ENCODE data around the gene ATF6.

Gene ATF6

GRCh38 chr1:161905269-161905884 lies 139.3 kb downstream of the ATF6 start:
- no peak for DNase-seq

GRCh38 chr1:161907265-161907664 lies 141.1 kb downstream of the ATF6 start:
- no peak for DNase-seq

GRCh38 chr1:161908264-161908663 lies 142.1 kb downstream of the ATF6 start:
- no peak for DNase-seq

DNA sequence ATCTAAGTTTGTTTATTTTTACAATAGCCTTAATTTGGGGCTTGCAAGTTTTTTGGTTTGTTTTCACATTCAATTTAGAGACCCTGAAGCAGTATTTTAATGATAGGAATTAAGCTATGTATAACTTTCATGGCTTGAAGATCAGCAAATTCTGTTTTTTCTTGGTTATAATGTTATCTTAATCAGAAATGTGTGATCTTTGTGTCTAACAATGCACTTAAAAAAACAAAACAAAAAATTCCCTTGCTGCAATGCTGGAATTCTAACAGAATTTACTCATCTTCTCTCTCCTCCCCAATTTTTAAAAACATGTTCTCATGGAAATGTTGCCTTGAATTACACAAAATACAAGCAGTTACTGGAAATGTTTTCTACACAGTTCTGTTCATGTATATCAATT lies 144.5 kb downstream of the ATF6 start:
- no peak for DNase-seq

GRCh38 chr1:161913482-161914140 lies 147.5 kb downstream of the ATF6 start:
- DNase-seq = no peak

GRCh38 chr1:161914595-161914994 lies 148.5 kb downstream of the ATF6 start:
- no peak for DNase-seq

GRCh38 chr1:161915051-161915503 lies 149.0 kb downstream of the ATF6 start:
- no peak for DNase-seq

- DNase-seq = no peak
Measured at GRCh38 chr1:161915978-161916377, 149.9 kb downstream of the ATF6 start.

DNA sequence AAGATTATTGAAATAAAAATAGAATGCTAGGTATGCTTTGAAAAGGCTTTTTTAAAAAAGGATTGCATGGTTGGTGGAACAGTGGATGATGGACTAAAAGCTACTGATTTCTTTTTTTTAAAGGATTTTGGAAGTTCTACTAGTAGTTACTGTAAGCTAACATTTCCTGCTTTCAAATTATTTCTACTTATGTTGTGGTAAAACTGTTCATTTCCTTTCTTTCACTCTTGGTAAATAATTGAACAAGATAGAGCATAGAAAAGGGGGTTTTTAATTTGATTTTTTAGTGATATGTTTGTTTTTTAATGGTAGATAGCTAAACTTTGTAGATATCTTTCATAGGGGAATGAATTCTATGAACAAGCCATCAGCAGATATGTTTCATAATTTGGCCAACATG lies 153.1 kb downstream of the ATF6 start:
- DNase-seq = no peak

GRCh38 chr1:161921491-161921890 lies 155.4 kb downstream of the ATF6 start:
- no peak for DNase-seq

DNA sequence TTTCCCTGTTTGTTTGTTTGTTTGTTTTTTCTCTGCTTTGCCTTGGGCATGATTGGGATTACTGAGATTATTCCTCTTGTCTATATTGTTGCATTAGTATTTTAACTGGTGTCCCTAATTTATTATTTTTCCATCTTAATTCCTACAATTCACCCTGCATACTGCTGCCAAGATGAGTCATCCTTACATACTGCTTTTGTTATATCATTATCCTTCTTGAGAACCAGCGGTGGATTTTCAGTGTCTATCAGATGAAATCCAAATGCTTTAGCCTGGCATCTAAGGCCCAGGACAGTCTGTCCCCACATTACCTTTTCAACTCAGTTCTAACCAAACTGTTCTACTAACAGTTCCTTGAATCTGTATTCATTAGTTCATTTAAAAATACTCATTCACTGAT lies 155.9 kb downstream of the ATF6 start:
- no peak for DNase-seq

- DNase-seq = no peak
Measured at GRCh38 chr1:161928056-161928455, 161.9 kb downstream of the ATF6 start.

- DNase-seq = no peak
Measured at GRCh38 chr1:161929137-161929536, 163.0 kb downstream of the ATF6 start.

GRCh38 chr1:161930064-161930463 lies 163.9 kb downstream of the ATF6 start:
- DNase-seq = no peak

- DNase-seq = no peak
Measured at GRCh38 chr1:161932668-161933067, 166.5 kb downstream of the ATF6 start.

GRCh38 chr1:161933592-161934588 lies 167.8 kb downstream of the ATF6 start:
- DNase-seq = no peak

DNA sequence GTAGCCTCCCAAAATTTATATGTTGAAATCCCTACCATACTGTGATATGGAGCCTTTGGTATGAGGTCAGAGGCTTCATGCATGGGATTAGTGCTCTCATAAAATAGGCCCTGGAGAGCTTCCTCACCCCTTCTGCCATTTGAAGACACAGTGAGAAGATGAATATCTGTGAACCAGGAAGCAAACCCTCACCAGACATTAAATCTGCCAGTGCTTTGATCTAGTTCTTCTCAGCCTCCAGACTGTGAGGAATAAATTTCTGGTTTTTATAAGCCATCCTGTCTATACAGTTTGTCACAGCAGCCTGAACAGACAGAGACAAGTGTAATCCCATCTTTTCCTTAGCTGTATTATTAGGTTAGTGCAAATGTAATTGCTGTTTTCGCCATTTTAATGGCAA lies 169.1 kb downstream of the ATF6 start:
- DNase-seq = no peak

DNA sequence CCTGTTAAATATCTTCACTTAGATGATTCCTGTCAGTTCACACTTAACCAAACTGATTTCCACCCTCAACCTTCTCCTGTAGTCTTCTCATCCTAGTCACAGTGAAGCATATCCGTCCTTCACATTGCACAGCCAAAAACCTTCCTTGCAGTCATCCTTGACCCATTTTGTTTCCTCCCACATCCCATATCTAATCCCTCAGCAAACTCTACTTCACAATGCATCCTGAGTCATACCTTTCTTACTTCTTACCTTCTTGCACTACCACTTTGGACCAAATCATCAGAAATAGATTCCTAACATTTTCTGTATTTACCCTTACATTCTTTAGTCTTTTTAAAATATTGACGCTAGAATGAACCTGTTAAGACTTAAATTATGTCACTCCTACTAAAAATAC lies 170.7 kb downstream of the ATF6 start:
- no peak for DNase-seq

DNA sequence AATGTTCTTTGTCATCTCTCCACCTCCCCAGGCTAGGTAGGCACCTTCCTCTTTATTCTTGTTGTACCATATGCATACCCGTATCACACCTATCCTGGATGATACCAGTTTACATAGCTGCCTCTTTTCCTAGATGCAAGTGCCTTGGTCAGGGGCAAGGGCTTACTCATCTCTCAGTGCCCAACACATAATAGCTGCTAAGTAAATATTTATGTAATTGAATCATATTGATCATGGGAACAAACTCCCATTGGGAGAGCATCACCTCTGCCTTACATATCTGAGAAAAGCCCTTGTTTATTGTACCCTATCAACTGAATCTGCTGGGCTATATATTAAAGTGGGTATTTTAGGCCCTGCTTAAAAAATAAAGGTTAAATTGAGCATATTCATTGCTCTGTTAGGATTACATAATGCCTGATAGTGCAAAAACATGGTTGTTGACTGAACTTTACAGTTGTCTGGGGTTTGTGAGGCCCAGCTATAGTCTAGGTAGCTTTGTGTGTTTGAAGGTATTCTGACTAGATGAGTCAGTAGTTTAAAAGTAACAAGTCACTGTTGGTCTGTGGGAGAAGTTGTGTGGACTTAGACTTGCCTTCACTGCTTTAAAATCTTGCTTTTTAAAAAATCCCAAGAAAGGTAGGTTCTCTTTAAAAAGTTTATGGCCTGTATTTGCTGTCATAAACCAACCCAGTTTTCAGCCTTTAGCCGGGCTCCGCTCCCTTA lies 174.9 kb downstream of the ATF6 start:
- no peak for DNase-seq

- no peak for DNase-seq
Measured at GRCh38 chr1:161941726-161942436, 175.8 kb downstream of the ATF6 start.

DNA sequence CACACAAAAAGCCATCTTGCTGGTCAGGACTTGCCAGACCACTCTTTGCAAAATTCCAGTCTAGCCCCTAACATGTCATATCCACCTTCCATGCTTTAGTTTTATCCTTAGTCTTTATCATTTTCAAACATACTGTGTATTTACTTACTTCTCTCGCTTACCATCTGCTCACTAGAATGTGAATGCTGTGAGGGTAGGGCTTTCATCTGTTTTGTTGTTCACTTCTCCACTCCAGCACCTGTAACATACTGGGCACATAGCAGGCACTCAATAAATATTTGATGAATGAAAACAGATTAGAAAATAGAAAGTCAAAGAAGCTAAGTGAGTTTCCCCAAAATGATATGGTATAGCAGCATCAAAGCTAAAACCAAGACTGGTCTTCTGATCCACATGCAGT lies 177.6 kb downstream of the ATF6 start:
- no peak for DNase-seq

GRCh38 chr1:161944381-161944780 lies 178.3 kb downstream of the ATF6 start:
- no peak for DNase-seq
